ENCODE measurements around the gene MPRIP. TPM values are rescaled to one million over a fixed set of nuclear protein-coding genes. Genes with fewer than 3 reads are reported as not detected.

MPRIP gene, protein sequence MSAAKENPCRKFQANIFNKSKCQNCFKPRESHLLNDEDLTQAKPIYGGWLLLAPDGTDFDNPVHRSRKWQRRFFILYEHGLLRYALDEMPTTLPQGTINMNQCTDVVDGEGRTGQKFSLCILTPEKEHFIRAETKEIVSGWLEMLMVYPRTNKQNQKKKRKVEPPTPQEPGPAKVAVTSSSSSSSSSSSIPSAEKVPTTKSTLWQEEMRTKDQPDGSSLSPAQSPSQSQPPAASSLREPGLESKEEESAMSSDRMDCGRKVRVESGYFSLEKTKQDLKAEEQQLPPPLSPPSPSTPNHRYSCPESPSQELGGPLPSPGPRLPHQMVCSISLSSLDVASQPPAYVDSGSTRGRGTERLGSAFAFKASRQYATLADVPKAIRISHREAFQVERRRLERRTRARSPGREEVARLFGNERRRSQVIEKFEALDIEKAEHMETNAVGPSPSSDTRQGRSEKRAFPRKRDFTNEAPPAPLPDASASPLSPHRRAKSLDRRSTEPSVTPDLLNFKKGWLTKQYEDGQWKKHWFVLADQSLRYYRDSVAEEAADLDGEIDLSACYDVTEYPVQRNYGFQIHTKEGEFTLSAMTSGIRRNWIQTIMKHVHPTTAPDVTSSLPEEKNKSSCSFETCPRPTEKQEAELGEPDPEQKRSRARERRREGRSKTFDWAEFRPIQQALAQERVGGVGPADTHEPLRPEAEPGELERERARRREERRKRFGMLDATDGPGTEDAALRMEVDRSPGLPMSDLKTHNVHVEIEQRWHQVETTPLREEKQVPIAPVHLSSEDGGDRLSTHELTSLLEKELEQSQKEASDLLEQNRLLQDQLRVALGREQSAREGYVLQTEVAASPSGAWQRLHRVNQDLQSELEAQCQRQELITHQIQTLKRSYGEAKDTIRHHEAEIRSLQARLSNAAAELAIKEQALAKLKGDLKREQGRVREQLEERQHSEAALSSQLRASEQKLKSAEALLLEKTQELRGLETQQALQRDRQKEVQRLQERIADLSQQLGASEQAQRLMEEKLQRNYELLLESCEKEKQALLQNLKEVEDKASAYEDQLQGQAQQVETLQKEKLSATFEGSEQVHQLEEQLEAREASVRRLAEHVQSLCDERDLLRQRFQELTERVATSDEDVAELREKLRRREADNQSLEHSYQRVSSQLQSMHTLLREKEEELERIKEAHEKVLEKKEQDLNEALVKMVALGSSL (N-terminal part only)
- 71.6 and 146 TPM in 2 replicates for total RNA-seq (ENCODE audit: low replicate concordance)

DNA sequence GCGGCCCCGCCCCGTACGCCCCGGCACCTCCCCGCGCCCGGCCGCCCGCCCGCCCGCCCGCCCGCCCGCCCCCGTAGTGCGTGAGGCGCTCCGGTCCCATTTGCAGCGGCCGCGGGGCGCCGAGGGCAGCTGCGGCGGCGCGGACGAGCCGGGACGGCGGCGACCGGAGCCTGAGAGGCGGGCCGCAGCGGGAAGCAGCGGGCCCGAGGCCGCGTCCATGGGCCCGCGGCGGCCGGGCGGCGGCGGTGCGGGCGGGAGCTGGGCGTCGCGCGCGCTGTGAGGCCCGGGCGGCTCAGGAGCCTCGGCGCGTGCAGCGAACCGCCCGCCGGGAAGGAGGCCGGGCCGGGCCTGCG lies at the start of gene MPRIP:
MPRIP (plus strand) TSS at position 74 of the 353 bp plus-strand sequence. CDS start 392 bp downstream, outside the sequence.

DNA sequence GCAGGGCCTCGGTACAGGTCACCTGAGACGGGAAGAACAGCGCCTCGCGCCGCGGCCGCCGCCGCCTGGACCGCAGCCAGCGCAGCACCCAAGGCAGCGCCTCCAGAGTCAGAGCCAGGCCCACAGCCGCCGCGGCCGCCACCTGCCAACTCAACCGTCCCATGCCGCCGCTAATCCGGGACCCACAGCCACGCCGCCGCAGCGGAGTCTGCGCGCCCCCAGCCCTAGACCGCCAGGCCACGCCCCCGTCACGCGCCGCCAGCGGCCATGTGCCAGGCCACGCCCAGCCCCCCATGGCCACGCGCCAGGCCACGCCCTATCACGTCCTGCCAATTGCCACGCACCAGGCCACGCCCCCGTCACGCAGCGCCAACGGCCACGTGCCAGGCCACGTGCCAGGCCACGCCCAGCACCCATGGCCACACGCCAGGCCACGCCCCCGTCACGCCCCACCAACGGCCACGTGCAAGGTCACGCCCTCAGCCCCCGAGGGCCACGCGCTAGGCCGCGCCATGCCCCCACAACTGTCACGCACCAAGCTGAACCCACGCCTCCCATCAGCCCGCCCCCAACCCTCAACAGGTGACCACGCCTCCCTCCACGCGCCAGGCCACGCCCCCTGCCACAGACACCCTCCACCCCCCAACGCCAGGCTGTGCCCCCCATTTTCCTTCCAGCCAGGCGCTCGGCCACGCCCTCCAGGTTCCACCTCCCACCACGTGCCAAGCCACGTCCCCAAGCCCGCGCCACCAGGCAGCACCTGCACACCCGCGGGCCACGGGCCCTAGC lies 164.1 kb downstream of the MPRIP start, which contains the start of gene PLD6:
PLD6 (minus strand) TSS at position 210 of the 789 bp plus-strand sequence; CDS start at position 163, 47 bp downstream.

DNA sequence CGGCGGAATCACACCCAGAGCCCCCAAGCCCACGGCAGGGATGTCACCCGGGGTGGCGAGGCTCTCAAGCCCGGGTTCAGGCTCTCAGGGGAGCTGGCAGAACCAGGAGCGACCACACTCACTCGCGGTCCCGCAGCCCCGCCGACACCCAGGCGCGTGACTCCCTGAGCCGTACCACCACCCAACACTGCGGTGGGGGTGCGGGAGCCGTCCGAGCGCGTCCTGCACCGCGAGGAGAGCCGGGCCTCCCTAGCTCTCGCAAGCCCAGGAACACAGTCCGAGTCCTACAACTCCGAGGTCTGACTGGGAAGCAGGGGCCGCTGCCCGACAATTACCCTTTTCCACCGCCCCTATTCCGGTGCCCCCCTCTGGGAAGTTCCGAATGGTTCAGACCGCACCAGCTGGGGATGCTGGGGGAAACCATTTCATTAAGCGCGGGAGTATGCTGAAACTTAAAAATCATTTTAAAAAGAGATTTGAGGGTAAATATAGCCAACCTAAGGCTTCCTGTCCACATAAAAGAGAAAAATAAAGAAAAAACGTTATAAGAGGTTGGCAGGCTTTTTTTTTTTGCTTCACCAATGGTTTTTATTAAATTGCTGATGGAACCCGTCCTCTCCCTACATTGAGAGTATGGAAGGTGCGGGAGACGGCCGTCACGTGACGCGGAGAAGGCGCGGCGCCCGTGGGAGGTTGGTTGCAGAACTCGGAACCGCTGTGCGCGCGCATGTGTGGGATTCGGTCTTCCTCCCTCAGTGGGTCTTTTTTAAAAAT lies 195.0 kb downstream of the MPRIP start, which contains the start of gene FLCN:
FLCN (minus strand) TSS at position 143 of the 774 bp plus-strand sequence. CDS start 9,031 bp downstream, outside the sequence.

Other genes with a start within 250 kb of the MPRIP start
- gene TNFRSF13B, start 70.3 kb upstream of the MPRIP start, total RNA-seq (ENCODE audit: low replicate concordance): not detected in 2 replicates
- 1.1 and 2.7 TPM in 2 replicates for gene PLD6, start 163.9 kb downstream of the MPRIP start, total RNA-seq (ENCODE audit: low replicate concordance)
- 35.2 and 102 TPM in 2 replicates for gene FLCN, start 194.7 kb downstream of the MPRIP start, total RNA-seq (ENCODE audit: low replicate concordance)
- 47.0 and 69.2 TPM in 2 replicates for gene COPS3, start 238.8 kb downstream of the MPRIP start, total RNA-seq (ENCODE audit: low replicate concordance)

Data from smooth muscle cell of the coronary artery (primary cell).